Measurements from ENCODE around the gene TAMALIN. TPM values are rescaled to one million over a fixed set of nuclear protein-coding genes. Genes with fewer than 3 reads are reported as not detected.
"Not testable (repeated sequence)": the region's sequence is repeated elsewhere in the genome, so short reads cannot be mapped to it uniquely, and the experiment has no call there.

Gene TAMALIN
- 0.39 and 1.5 TPM in 2 replicates for total RNA-seq (2014; rRNA removed; shearing (Covaris generic))
- polyA plus RNA-seq (2015; cell fraction: cytosol; rRNA removed): 0.13 and 0.50 TPM in 2 replicates
- polyA plus RNA-seq (2015; cell fraction: nucleus; rRNA removed): 1.4 and 3.0 TPM in 2 replicates

- DNase-seq (ENCODE audit: low read depth): no peak
Measured at GRCh38 chr12:52006726-52007157, at the start of gene TAMALIN. TAMALIN (plus strand) TSS chr12:52006946; CDS start chr12:52007020, 74 bp downstream.

- DNase-seq (ENCODE audit: low read depth): no peak
Measured at GRCh38 chr12:51958542-51958941, 48.2 kb upstream of the TAMALIN start.

GRCh38 chr12:51959211-51959610 is 47.5 kb upstream of the TAMALIN start:
- no peak for DNase-seq (ENCODE audit: low read depth)

GRCh38 chr12:51959921-51960320 is 46.8 kb upstream of the TAMALIN start:
- DNase-seq (ENCODE audit: low read depth): no peak

- no peak for DNase-seq (ENCODE audit: low read depth)
Measured at GRCh38 chr12:51960488-51960887, 46.3 kb upstream of the TAMALIN start.

- DNase-seq (ENCODE audit: low read depth): no peak
Measured at GRCh38 chr12:51960890-51961289, 45.9 kb upstream of the TAMALIN start.

- DNase-seq (ENCODE audit: low read depth): no peak
Measured at GRCh38 chr12:51961834-51962233, 44.9 kb upstream of the TAMALIN start.

- DNase-seq (ENCODE audit: low read depth): no peak
Measured at GRCh38 chr12:51962737-51963136, 44.0 kb upstream of the TAMALIN start.

GRCh38 chr12:51963477-51963876 is 43.3 kb upstream of the TAMALIN start:
- DNase-seq (ENCODE audit: low read depth): no peak

- DNase-seq (ENCODE audit: low read depth): no peak
Measured at GRCh38 chr12:51969643-51970042, 37.1 kb upstream of the TAMALIN start.

GRCh38 chr12:51970904-51971646 is 35.7 kb upstream of the TAMALIN start:
- peak; percentile 63 for DNase-seq (ENCODE audit: low read depth)

GRCh38 chr12:51971679-51972421 is 34.9 kb upstream of the TAMALIN start:
- DNase-seq (ENCODE audit: low read depth): no peak

GRCh38 chr12:51972422-51972812 is 34.3 kb upstream of the TAMALIN start:
- no peak for DNase-seq (ENCODE audit: low read depth)

GRCh38 chr12:51972849-51973273 is 33.9 kb upstream of the TAMALIN start:
- DNase-seq (ENCODE audit: low read depth): peak; percentile 67

- DNase-seq (ENCODE audit: low read depth): no peak
Measured at GRCh38 chr12:51973560-51973959, 33.2 kb upstream of the TAMALIN start.

- no peak for DNase-seq (ENCODE audit: low read depth)
Measured at GRCh38 chr12:51974646-51975045, 32.1 kb upstream of the TAMALIN start.

GRCh38 chr12:51975196-51975595 is 31.6 kb upstream of the TAMALIN start:
- DNase-seq (ENCODE audit: low read depth): no peak

- no peak for DNase-seq (ENCODE audit: low read depth)
Measured at GRCh38 chr12:51976376-51977160, 30.2 kb upstream of the TAMALIN start.

- DNase-seq (ENCODE audit: low read depth): no peak
Measured at GRCh38 chr12:51977320-51977753, 29.4 kb upstream of the TAMALIN start.

GRCh38 chr12:51979306-51979705 is 27.4 kb upstream of the TAMALIN start:
- DNase-seq (ENCODE audit: low read depth): not testable (repeated sequence)

- DNase-seq (ENCODE audit: low read depth): peak; percentile 48
Measured at GRCh38 chr12:51980051-51980808, 26.5 kb upstream of the TAMALIN start.

Measured in HT1080 (cell line).